Measurements from ENCODE around the gene CCDC74B.
"Not testable (repeated sequence)": the region's sequence is repeated elsewhere in the genome, so short reads cannot be mapped to it uniquely, and the experiment has no call there.

CCDC74B gene

DNA sequence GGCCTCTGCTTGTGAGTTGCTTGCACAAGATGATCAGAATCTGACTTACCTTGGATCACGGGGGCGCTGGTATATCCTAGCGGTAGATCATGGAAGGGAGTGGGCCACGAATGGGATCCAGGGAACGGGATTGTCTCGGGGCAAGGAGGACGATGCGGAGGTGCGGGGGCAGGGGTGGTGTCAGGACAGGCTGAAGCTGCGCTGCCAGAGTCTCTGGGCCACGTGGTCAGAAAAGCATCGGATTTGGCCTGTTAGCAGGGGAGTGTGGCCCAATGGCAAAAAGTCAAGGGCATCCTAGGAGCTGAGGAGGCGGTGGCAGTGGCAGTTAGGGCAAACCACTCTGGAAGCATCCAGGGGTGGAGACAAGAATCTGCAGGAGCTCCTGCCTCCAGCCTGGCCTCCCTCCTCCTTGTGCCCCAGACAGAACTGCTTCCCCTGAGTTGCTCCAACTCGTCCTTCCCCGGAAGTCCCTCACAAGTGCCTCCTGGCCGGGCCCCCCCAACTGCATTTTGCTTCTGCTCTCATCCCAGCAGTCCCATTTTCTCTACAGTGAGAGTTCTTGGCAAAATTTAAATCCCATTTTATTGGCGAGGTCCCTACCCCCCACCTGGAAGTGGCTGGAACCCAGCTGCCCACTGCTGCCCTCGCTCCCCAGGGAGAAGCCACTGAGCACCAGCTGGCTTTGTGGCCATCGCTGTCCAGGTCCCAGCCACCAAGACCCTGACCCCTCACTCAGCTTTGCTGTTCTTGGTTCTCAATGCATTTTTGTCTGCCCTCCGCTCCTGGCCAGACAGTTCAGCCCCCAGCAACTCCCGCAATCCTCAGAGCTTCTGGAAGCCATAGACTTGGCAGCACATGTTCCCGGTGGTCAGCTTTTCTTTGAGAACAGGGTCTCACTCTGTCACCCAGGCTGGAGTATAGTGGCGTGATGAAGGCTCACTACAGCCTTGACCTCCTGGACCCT lies 5.6 kb upstream of the CCDC74B start:
- no peaks in the 10 kb centered on the region for H3K9me3 ChIP-seq (replicated peaks in 1 of 2; ENCODE audit: control insufficient read depth in 2 of 2, insufficient read depth in 1 of 2, low read depth in 1 of 2, low read length in 2 of 2)
- H2BK5ac ChIP-seq (ENCODE audit: low read length): no peak overlapping the region
- no peak overlapping the region for H2AK5ac ChIP-seq (ENCODE audit: low read depth, low read length)
- H4K8ac ChIP-seq (ENCODE audit: low read depth, low read length): no peak overlapping the region
- H3K27me3 ChIP-seq (ENCODE audit: control insufficient read depth in 3 of 3, insufficient read depth in 3 of 3, low read depth in 1 of 3, low read length in 3 of 3): no peaks in the 10 kb centered on the region
- no peak overlapping the region for H2BK120ac ChIP-seq (ENCODE audit: low read depth, low read length)
- H3K4me1 ChIP-seq (ENCODE audit: control insufficient read depth in 2 of 2, insufficient read depth in 1 of 2, low read depth in 1 of 2, low read length in 2 of 2): no peaks in the 10 kb centered on the region
- no peak overlapping the region for H3K18ac ChIP-seq (ENCODE audit: low read length)
- no peak overlapping the region for H4K91ac ChIP-seq (ENCODE audit: low read depth, low read length, poor library complexity)
- peaks cover 10 to 38% of the 10 kb centered on the region in 2 donors for H3K36me3 ChIP-seq (replicated peaks in 1 of 2; ENCODE audit: control insufficient read depth in 2 of 2, insufficient read depth in 2 of 2, low read length in 2 of 2)
- H3K4ac ChIP-seq (ENCODE audit: low read length): no peak overlapping the region
- no peak overlapping the region for H2BK15ac ChIP-seq (ENCODE audit: low read length)
- DNase-seq (ENCODE audit: low spot score): no peak
- no peak overlapping the region for H3K4me3 ChIP-seq (ENCODE audit: low read length in 2 of 2)
- no peak overlapping the region for H3K27ac ChIP-seq (replicated peaks; ENCODE audit: low read length)
- H3K79me1 ChIP-seq (ENCODE audit: low read depth, low read length): peaks cover 2% of the 10 kb centered on the region
- H2BK12ac ChIP-seq (ENCODE audit: low read length): no peak overlapping the region
- H3K9ac ChIP-seq (ENCODE audit: low read depth, low read length, poor library complexity): no peak overlapping the region
- H3K23ac ChIP-seq (ENCODE audit: low read depth, low read length, poor library complexity): no peak overlapping the region
- H2AFZ ChIP-seq (ENCODE audit: low read length): no peak overlapping the region
- no CpG with 5 or more reads among the region's 23 CpGs for WGBS, 2 donors (ENCODE audit: extremely low coverage in 2 of 2, insufficient read length in 2 of 2, insufficient replicate concordance in 1 of 2)
- H3K14ac ChIP-seq (ENCODE audit: low read length): no peak overlapping the region
- no peak overlapping the region for H3K4me2 ChIP-seq (ENCODE audit: insufficient read depth, low read length, poor library complexity, severe bottlenecking)

DNA sequence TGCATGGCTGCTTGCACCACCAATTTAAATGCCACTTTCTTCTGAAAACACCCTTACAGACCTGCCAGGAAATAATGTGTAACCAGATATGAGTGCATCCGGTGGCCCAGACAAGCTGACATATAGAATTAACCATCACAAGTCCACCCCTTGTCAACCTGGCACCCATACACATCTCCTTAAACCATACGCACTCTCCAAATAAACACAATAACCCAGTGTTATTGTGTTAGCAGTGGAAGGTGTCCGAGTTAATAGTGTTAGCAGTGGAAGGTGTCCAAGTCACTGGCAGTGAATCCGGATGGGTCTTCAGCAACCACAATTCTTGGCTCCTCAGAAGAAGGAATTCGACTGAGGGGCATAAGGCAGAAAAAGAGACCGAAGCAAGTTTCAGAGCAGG lies 3.6 kb upstream of the CCDC74B start:
- H2AFZ ChIP-seq (ENCODE audit: low read length); H3K4me1 ChIP-seq (ENCODE audit: control insufficient read depth in 2 of 2, insufficient read depth in 1 of 2, low read depth in 1 of 2, low read length in 2 of 2); H4K8ac ChIP-seq (ENCODE audit: low read depth, low read length); DNase-seq (ENCODE audit: low spot score); H3K14ac ChIP-seq (ENCODE audit: low read length); H2AK5ac ChIP-seq (ENCODE audit: low read depth, low read length); H4K91ac ChIP-seq (ENCODE audit: low read depth, low read length, poor library complexity); H3K27me3 ChIP-seq (ENCODE audit: control insufficient read depth in 3 of 3, insufficient read depth in 3 of 3, low read depth in 1 of 3, low read length in 3 of 3); H3K23ac ChIP-seq (ENCODE audit: low read depth, low read length, poor library complexity); H3K27ac ChIP-seq (replicated peaks; ENCODE audit: low read length); H2BK120ac ChIP-seq (ENCODE audit: low read depth, low read length); H2BK5ac ChIP-seq (ENCODE audit: low read length); H2BK12ac ChIP-seq (ENCODE audit: low read length); H3K9ac ChIP-seq (ENCODE audit: low read depth, low read length, poor library complexity); H3K4ac ChIP-seq (ENCODE audit: low read length); H3K9me3 ChIP-seq (replicated peaks in 1 of 2; ENCODE audit: control insufficient read depth in 2 of 2, insufficient read depth in 1 of 2, low read depth in 1 of 2, low read length in 2 of 2); H2BK15ac ChIP-seq (ENCODE audit: low read length); H3K18ac ChIP-seq (ENCODE audit: low read length); H3K79me1 ChIP-seq (ENCODE audit: low read depth, low read length); H3K4me3 ChIP-seq (ENCODE audit: low read length in 2 of 2); H3K4me2 ChIP-seq (ENCODE audit: insufficient read depth, low read length, poor library complexity, severe bottlenecking): not testable (repeated sequence)
- H3K36me3 ChIP-seq (replicated peaks in 1 of 2; ENCODE audit: control insufficient read depth in 2 of 2, insufficient read depth in 2 of 2, low read length in 2 of 2): peaks cover 10 to 22% of the 10 kb centered on the region in 2 donors
- no CpG with 5 or more reads among the region's 6 CpGs for WGBS, 2 donors (ENCODE audit: extremely low coverage in 2 of 2, insufficient read length in 2 of 2, insufficient replicate concordance in 1 of 2)

DNA sequence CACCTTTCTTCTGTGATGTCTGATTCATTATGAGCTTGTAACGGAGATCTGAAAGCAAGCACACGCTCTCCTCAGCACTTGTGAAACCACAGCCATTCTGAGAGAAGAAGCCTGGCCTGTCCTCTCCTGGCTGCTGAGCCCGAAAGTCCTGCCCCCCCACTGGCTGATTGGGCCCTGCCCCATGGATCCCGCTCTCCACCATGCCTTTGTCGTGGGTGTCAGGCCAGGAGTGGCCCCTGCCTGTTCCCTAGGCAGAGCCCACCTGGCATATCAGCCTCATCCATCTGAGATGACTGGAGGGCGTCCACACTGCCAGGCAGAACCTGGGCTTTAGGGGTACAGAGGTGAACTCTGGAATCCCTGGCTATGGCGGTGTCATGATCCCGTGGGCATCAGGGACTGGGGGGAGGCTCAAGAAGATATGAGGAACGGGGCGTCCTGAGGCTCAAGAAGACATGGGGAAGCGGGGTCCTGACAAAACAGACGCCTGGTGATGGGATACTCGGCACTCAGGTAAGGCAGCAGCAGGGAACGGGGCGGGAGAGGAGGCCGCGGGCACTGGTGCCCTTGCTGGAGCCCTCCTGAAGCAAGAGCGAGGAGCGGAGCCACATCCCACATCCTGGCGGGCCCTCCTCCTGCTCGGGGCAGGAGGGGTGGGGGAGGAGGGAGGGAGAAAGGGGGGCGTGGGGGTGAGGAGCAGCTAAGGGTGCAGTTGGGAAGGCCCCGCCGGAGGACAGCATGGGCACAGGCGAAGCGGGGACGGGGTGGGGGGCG lies 1.5 kb downstream of the CCDC74B start:
- H3K18ac ChIP-seq (ENCODE audit: low read length); H3K14ac ChIP-seq (ENCODE audit: low read length); H3K27me3 ChIP-seq (ENCODE audit: control insufficient read depth in 3 of 3, insufficient read depth in 3 of 3, low read depth in 1 of 3, low read length in 3 of 3); H3K4me3 ChIP-seq (ENCODE audit: low read length in 2 of 2); H3K9me3 ChIP-seq (replicated peaks in 1 of 2; ENCODE audit: control insufficient read depth in 2 of 2, insufficient read depth in 1 of 2, low read depth in 1 of 2, low read length in 2 of 2); H3K4me1 ChIP-seq (ENCODE audit: control insufficient read depth in 2 of 2, insufficient read depth in 1 of 2, low read depth in 1 of 2, low read length in 2 of 2); H3K4ac ChIP-seq (ENCODE audit: low read length); DNase-seq (ENCODE audit: low spot score); H2BK120ac ChIP-seq (ENCODE audit: low read depth, low read length); H2AFZ ChIP-seq (ENCODE audit: low read length); H3K27ac ChIP-seq (replicated peaks; ENCODE audit: low read length); H3K36me3 ChIP-seq (replicated peaks in 1 of 2; ENCODE audit: control insufficient read depth in 2 of 2, insufficient read depth in 2 of 2, low read length in 2 of 2); H4K91ac ChIP-seq (ENCODE audit: low read depth, low read length, poor library complexity); H2BK12ac ChIP-seq (ENCODE audit: low read length); H3K79me1 ChIP-seq (ENCODE audit: low read depth, low read length); H3K23ac ChIP-seq (ENCODE audit: low read depth, low read length, poor library complexity); H2BK15ac ChIP-seq (ENCODE audit: low read length); H3K4me2 ChIP-seq (ENCODE audit: insufficient read depth, low read length, poor library complexity, severe bottlenecking): not testable (repeated sequence)
- Histone ChIP-seq H4K8ac (ENCODE audit: low read depth, low read length) (peak overlapping the region; percentile 52), H2BK5ac (ENCODE audit: low read length) (peak overlapping the region; percentile 22), H3K9ac (ENCODE audit: low read depth, low read length, poor library complexity) (peak overlapping the region; percentile 2), H2AK5ac (ENCODE audit: low read depth, low read length) (peak overlapping the region; percentile 53)
- WGBS, 2 donors (ENCODE audit: extremely low coverage in 2 of 2, insufficient read length in 2 of 2, insufficient replicate concordance in 1 of 2): no CpG with 5 or more reads among the region's 28 CpGs
